Fibroblast of peridontal ligament (primary cell): ENCODE results near the gene C10orf143.
A peak's percentile ranks its signal among the peaks of the same experiment; 100 is the strongest.
"Not testable (repeated sequence)": the region's sequence is repeated elsewhere in the genome, so short reads cannot be mapped to it uniquely, and the experiment has no call there.

Experiments used
- DNase-seq: peaks from one replicate; pipeline ENCODE4 v3.0.0-alpha.2; 2010; ENCODE audit errors: extremely low read depth

Gene C10orf143

GRCh38 chr10:130036296-130037065, 74.1 kb downstream of the C10orf143 start:
- no peak for DNase-seq

GRCh38 chr10:130029209-130029608, 81.4 kb downstream of the C10orf143 start:
- no peak for DNase-seq

GRCh38 chr10:130028465-130028819, 82.2 kb downstream of the C10orf143 start:
- DNase-seq = no peak

- no peak for DNase-seq
Measured at GRCh38 chr10:130027716-130028464, 82.7 kb downstream of the C10orf143 start.

- no peak for DNase-seq
Measured at GRCh38 chr10:130026670-130027456, 83.8 kb downstream of the C10orf143 start.

- peak; percentile 59 for DNase-seq
Measured at GRCh38 chr10:130025811-130026485, 84.7 kb downstream of the C10orf143 start.

- DNase-seq = no peak
Measured at GRCh38 chr10:130025326-130025725, 85.3 kb downstream of the C10orf143 start.

- no peak for DNase-seq
Measured at GRCh38 chr10:130024779-130025325, 85.8 kb downstream of the C10orf143 start.

GRCh38 chr10:130024326-130024725, 86.3 kb downstream of the C10orf143 start:
- DNase-seq = not testable (repeated sequence)

GRCh38 chr10:130023454-130024230, 87.0 kb downstream of the C10orf143 start:
- no peak for DNase-seq

GRCh38 chr10:130022511-130023299, 87.9 kb downstream of the C10orf143 start:
- peak; percentile 93 for DNase-seq

GRCh38 chr10:130022086-130022485, 88.5 kb downstream of the C10orf143 start:
- no peak for DNase-seq

GRCh38 chr10:130021383-130021950, 89.2 kb downstream of the C10orf143 start:
- DNase-seq = peak; percentile 99

GRCh38 chr10:130020651-130021382, 89.8 kb downstream of the C10orf143 start:
- DNase-seq = no peak

GRCh38 chr10:130018730-130019185, 91.9 kb downstream of the C10orf143 start:
- DNase-seq = no peak

GRCh38 chr10:130018265-130018664, 92.4 kb downstream of the C10orf143 start:
- DNase-seq = peak; percentile 23

- no peak for DNase-seq
Measured at GRCh38 chr10:130017631-130018022, 93.0 kb downstream of the C10orf143 start.

- DNase-seq = no peak
Measured at GRCh38 chr10:130016993-130017630, 93.5 kb downstream of the C10orf143 start.
